Measurements from ENCODE around the gene NEURL3.

Gene NEURL3

DNA sequence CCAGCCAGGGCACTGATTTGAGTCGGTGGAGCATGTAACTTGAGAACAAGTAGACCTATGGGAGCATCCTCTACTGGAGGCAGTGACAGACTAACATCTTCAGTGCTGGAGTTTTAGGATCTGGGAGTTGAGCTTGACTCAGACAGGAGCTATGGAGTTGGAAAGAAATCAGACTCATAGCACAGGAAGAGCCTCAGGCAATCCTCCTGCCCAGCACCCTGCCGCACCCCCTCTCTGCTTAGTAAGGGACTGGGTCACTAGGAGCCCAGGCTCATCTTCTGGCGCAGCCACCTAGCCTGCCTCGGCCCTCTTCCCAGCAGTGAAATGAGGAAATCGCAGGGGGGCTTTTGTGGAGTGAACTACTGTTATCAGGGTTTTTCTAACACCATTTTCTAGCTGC lies 35.0 kb upstream of the NEURL3 start:
- in situ Hi-C loops (cut with MboI; ENCODE audit: low sequenced_read_pairs): no loop called here

- in situ Hi-C loops (cut with MboI; ENCODE audit: low sequenced_read_pairs): no loop called here
These were observed 34.2 kb upstream of the NEURL3 start for GRCh38 chr2:96539215-96539920.

DNA sequence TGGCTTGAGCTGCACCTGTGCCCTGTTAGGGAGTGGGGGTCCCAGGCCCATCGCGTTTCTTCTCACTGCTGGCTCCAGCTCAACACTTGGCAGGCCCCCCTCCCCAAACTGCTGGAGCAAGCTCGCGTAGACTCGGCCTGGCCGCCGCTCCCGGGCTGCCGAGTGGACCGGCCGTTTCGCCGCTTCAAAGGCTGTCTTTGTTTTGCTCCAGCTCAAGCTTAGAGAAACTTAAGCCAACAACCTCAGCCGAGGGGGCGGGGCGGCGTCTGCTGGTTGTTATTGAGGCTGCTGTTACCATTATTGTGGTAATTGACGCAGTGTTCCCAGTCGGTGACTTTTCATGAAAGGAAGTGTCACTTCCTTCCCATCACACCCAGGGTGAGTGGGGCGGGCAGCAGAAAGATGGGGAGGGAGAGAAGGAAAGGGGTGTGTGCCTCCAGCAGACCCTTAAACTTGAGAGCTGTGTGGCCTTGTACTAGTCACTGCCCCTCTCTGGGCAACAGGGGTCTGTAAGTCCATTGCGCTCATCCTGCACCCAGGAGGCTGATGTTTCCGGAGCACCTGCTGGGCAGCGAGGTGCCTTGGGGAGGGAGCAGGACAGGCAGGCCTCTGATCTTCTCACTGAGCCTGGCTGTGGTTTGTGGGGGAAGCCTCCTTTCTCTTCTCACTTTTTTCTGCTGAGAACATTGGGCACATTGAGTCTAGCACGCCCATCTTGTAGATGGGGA lies 33.5 kb upstream of the NEURL3 start:
- in situ Hi-C loops (cut with MboI; ENCODE audit: low sequenced_read_pairs): no loop called here

DNA sequence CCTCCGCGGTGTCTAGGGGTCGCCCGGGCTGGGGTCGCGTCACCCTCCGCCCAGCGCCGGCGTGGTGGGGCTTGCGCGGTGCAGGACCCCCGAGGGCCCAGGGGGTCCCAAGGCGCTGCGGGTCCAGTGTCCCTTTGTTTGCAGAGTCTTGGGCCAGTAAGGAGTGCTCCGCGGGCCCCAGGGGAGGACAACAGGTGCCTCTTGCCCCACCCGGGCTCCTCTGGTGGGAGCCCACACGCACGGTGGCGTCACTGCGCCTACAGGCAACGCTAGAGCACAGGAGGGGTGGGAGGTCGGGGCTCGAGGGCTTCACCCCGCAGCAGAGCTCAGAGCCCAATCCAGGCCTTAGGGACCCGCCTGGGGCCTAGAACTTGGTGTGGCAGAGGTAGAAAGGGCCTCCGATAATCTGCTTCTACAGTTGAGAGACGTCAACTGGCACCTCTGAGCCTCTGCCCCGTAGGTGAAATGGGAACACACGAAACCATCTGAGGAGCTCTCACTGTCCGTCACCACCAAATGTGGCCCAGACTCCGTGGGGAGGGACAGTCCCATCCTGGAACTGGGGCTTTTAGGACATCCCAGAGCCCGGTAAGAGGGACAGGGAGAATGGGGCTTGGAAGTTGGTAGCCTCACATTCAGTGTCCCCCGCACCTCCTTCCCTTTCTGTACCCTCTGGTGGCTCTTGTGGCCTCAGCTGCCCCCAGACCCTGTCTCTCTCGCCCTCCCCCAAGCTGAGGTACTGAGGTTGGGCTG lies 32.8 kb upstream of the NEURL3 start:
- in situ Hi-C loops (cut with MboI; ENCODE audit: low sequenced_read_pairs): no loop called here

DNA sequence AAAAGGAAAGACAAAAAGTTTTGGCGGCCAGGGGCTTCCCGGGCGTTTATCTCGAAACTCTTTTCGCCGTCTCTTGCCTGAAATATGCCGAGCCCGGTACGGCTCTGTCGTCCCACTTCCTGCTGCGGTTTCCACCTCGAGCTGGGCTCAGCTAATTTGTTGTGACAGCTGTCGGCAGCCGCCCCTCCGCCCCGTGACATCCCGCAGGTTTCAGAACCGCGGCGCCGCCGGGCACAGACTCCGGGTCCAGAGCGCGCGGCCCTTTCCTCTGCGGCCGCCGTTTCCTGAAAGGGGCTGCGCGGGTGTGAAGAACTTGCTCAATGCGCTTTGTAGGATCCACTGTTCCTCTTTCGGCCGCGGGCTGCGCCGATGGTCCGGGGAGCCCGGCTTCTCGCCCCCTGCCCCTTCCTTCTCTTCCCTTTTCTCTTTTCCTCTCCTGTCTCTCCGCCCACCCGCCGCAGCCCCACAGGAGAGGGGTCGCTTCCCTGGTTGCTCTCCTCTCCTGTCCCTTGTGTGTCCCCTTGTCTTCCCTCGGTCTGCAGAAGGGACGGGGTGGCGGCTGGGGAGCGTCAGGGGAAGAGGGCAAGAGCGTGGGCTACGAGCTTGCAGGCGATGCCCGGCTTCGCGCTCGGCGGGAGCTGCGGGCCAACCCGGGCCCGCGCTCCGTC lies 32.0 kb upstream of the NEURL3 start:
- in situ Hi-C loops (cut with MboI; ENCODE audit: low sequenced_read_pairs): no loop called here

- in situ Hi-C loops (cut with MboI; ENCODE audit: low sequenced_read_pairs): no loop called here
These were observed 31.4 kb upstream of the NEURL3 start, which contains the start of gene ARID5A for GRCh38 chr2:96536445-96537065. Gene ARID5A (plus strand): TSS chr2:96536752. CDS start chr2:96536827, 75 bp downstream.

DNA sequence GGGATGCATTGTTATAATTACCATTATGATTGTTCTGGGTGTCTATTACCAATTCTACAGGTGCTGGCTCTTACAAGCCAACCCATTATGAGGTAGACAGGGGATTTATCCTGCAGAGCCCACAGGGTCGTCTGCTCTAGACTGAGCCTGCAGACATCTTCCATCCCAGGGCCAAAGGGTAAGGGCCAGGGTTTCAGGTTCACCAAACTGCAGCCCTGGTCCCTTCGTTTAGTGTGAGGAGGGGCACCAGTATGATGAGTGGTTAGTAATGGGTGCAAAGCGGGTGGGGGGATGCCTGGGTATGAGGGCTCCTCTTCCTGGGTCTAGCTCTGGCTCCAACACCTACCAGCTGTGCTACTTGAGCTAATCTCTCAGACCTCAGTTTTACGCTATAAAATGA lies 30.2 kb upstream of the NEURL3 start:
- in situ Hi-C loops (cut with MboI; ENCODE audit: low sequenced_read_pairs): no loop called here

GRCh38 chr2:96534701-96535181 lies 29.6 kb upstream of the NEURL3 start:
- in situ Hi-C loops (cut with MboI; ENCODE audit: low sequenced_read_pairs): no loop called here

- in situ Hi-C loops (cut with MboI; ENCODE audit: low sequenced_read_pairs): no loop called here
These were observed 29.0 kb upstream of the NEURL3 start for GRCh38 chr2:96534141-96534540.

GRCh38 chr2:96533292-96534073 lies 28.3 kb upstream of the NEURL3 start:
- in situ Hi-C loops (cut with MboI; ENCODE audit: low sequenced_read_pairs): no loop called here

DNA sequence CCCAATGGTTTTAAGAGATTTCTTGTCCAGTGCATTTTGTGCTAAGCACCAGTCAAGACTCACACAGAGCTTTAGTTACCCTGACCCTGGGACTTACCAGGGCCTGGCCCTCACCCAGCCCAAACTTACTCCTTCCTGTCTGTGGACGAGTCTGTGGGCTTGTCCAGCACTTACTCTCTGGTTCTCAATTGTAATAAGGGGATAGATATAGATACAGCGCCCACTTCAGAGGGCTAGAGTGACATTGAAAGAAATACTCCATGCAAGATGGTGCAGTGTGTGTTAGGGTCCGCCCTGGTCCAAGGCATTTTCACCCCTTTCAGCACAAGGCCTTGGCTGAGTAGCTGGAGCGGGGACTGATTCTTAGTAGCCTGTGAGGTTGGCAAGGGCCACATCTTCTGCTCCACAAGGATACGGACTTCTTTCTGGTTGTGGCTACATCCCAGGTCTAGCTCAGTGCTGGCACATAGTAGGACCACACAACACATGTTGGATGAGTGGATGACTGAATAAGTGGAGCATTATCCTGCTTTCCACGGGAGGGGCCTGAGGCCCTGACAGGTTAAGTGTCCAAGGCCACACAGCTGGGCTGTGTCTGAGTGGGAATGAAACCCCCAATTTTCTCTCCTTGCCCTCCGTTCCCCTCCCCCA lies 27.6 kb upstream of the NEURL3 start:
- in situ Hi-C loops (cut with MboI; ENCODE audit: low sequenced_read_pairs): no loop called here

DNA sequence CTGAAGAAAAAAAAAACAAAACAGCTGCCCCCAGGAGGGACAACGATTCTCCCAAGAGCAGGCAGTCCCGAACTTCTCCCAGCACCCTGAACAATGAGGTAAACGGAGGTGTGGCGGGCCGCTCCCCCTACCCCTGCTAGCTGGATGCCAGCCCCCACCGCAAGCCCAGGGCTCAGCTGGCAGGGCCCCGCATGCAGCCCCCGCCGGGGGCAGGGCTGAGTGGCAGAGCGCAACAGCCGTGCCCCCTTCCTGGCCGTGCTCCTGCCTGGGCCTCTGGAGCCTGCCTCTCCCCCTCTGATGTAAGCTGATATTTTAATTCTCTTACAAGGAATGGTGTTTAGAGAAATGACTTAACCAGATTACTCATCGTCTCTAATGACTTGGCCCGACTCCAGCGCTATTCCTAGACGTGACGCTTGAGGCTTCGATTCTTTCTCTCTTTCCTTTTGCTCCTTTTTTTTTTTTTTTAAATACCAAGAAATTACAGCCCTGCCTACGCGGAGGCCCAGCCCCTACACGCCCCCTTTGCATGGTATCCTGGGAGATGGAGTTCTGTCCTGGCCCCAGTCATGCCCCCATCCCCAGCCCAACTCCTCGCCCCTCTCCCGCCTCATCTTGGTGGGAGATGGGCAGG lies 26.8 kb upstream of the NEURL3 start:
- in situ Hi-C loops (cut with MboI; ENCODE audit: low sequenced_read_pairs): no loop called here

- in situ Hi-C loops (cut with MboI; ENCODE audit: low sequenced_read_pairs): no loop called here
These were observed 26.2 kb upstream of the NEURL3 start for GRCh38 chr2:96531366-96531765.

- in situ Hi-C loops (cut with MboI; ENCODE audit: low sequenced_read_pairs): no loop called here
These were observed 25.6 kb upstream of the NEURL3 start for GRCh38 chr2:96530474-96531357.

DNA sequence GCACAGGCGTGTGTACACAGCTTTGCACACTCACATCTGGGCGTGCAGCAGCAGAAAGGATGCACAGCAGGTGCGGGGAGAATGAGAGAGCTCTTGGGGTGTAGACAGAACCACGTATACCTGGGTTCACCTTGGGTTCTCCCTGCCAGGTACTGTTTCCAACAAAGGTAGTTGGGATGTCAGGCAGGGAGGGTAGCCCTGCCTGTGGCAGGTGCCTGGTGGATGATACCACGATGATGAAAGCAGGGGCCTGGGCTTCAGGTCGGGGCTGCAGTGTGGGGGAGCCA lies 24.9 kb upstream of the NEURL3 start:
- in situ Hi-C loops (cut with MboI; ENCODE audit: low sequenced_read_pairs): no loop called here

DNA sequence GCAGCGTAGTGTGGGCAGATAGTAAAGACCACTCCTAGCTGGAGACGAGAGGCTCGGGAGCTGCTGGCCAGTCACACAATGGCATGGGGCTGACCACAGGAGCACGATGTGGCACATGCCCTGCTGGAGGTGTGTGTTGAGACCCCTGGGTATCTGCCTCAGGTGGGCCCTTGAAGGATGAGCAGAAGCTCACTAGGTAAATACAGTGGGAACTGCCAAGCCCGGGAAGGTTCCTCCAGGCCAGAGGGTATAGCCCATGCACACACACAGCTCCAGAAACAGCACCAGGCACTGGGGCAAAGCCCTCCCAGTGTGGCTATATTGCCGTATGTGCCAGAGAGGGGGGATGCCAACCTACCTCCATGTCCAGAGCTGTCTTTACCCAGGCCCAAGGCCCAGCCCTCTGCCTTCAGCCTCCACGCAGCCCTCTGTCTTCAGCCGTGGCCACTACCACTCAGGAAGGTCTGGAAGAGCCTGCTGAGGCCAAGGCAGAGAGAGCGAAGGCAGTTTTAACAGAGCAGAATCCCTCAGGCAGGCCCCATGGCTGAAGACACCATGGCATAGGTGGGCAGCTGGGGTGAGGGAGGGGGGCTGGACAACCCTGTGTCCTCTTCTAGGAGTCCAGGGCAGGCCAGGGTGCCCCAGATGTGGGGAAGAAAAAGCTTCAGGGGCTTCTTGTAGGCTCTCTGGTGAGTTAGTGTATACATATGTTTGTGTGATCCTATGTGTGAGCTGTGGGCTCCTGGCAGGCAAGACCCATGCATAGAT lies 24.4 kb upstream of the NEURL3 start:
- in situ Hi-C loops (cut with MboI; ENCODE audit: low sequenced_read_pairs): no loop called here

GRCh38 chr2:96528700-96529375 lies 23.7 kb upstream of the NEURL3 start:
- in situ Hi-C loops (cut with MboI; ENCODE audit: low sequenced_read_pairs): no loop called here

All from hTERT RPE-1 (cell line).